Liver (tissue), 9 donors: Measurements from ENCODE around the gene ARHGAP35. TPM values are rescaled to one million over a fixed set of nuclear protein-coding genes. Genes with fewer than 3 reads are reported as not detected.

ENCODE experiments used
- DNase-seq: peaks from one replicate; pipeline ENCODE4 v3.0.0-alpha.2; 2017; ENCODE audit warnings: low spot score
- H3K27ac ChIP-seq, 2 donors: one replicate each; pipeline ENCODE4 v1.7.0; 2013; ENCODE audit warnings: inconsistent platforms in 2 of 2, low read length in 2 of 2, control low read depth in 1 of 2, low read depth in 1 of 2, mild to moderate bottlenecking in 1 of 2
- H3K27me3 ChIP-seq, 4 donors: one replicate each; pipeline versions ENCODE4 v1.6.1 to v1.7.0; 2013; ENCODE audit warnings: low read length in 3 of 4, inconsistent platforms in 1 of 4, mild to moderate bottlenecking in 1 of 4, moderate library complexity in 1 of 4; ENCODE audit not compliant: control insufficient read depth in 4 of 4, insufficient read depth in 4 of 4
- H3K36me3 ChIP-seq, 4 donors: one replicate each; pipeline versions ENCODE4 v1.6.1 to v1.7.0; 2013; ENCODE audit warnings: low read length in 3 of 4, mild to moderate bottlenecking in 3 of 4, low read depth in 1 of 4, moderate library complexity in 1 of 4; ENCODE audit not compliant: control insufficient read depth in 4 of 4, insufficient read depth in 3 of 4
- H3K4me1 ChIP-seq, 4 donors: one replicate each; pipeline versions ENCODE4 v1.6.1 to v1.7.0; 2013; ENCODE audit warnings: low read length in 3 of 4, mild to moderate bottlenecking in 3 of 4, moderate library complexity in 1 of 4; ENCODE audit not compliant: control insufficient read depth in 4 of 4, insufficient read depth in 4 of 4
- H3K4me3 ChIP-seq, 3 donors: one replicate each; pipeline versions ENCODE4 v1.6.1 to v1.7.0; 2013; ENCODE audit warnings: low read length in 3 of 3, control low read depth in 1 of 3, low read depth in 1 of 3, mild to moderate bottlenecking in 1 of 3
- H3K9ac ChIP-seq, 2 donors: one replicate each; pipeline ENCODE4 v1.7.0; 2013; ENCODE audit warnings: low read length in 2 of 2, mild to moderate bottlenecking in 2 of 2, moderate library complexity in 2 of 2, control low read depth in 1 of 2, low read depth in 1 of 2
- H3K9me3 ChIP-seq, 4 donors: one replicate each; pipeline versions ENCODE4 v1.6.1 to v1.7.0; 2013; ENCODE audit warnings: low read length in 3 of 4; ENCODE audit not compliant: control insufficient read depth in 4 of 4
- ATF3 ChIP-seq: IDR thresholded peaks from 2 replicates; pipeline ENCODE4 v1.6.1; 2016; ENCODE audit warnings: antibody characterized with exemption
- FOXA1 ChIP-seq: IDR thresholded peaks from 2 replicates; pipeline ENCODE4 v1.6.1; 2016; ENCODE audit warnings: antibody characterized with exemption
- FOXA2 ChIP-seq: IDR thresholded peaks from 2 replicates; pipeline ENCODE4 v1.6.1; 2016; ENCODE audit warnings: antibody characterized with exemption
- HNF4A ChIP-seq, 2 donors: conservative IDR thresholded peaks; 2 replicates each; pipeline ENCODE4 v1.6.1; 2016; ENCODE audit warnings: antibody characterized with exemption in 2 of 2, mild to moderate bottlenecking in 2 of 2
- HNF4G ChIP-seq: IDR thresholded peaks from 2 replicates; pipeline ENCODE4 v1.6.1; 2016; ENCODE audit warnings: antibody characterized with exemption
- RAD21 ChIP-seq, 2 donors: IDR thresholded peaks; 2 replicates each; pipeline ENCODE4 v1.6.1; 2016; ENCODE audit warnings: antibody characterized with exemption in 2 of 2, mild to moderate bottlenecking in 2 of 2
- RXRA ChIP-seq, 2 donors: IDR thresholded peaks; 2 replicates each; pipeline ENCODE4 v1.6.1; 2017 to 2018; ENCODE audit warnings: antibody characterized with exemption in 2 of 2, mild to moderate bottlenecking in 1 of 2
- SP1 ChIP-seq: IDR thresholded peaks from 2 replicates; pipeline ENCODE4 v1.6.1; 2018; ENCODE audit warnings: antibody characterized with exemption, mild to moderate bottlenecking
- WGBS: extraction: QIAGEN DNeasy Blood & Tissue Kit; methylation state at CpG from one replicate; pipeline ENCODE4 v1.1.7; 2013; 5-methylcytosine and 5-hydroxymethylcytosine counted together
- polyA plus RNA-seq, 2 donors: library from polyadenylated mRNA; stranded (reverse) in 1 of 2; unstranded in 1 of 2; fragments of 200-250 nt in 1 of 2; fragments of >200 nt in 1 of 2; fragmentation: Nextera tagmentation in 1 of 2; extraction: Ambion mirVana in 1 of 2; gene quantifications; one replicate each; pipeline versions ENCODE4 v1.2.1 to v1.2.3, GENCODE V29; 2013 to 2015
- total RNA-seq, 2 donors: library from RNA; depleted of rRNA; stranded (reverse); fragments of >200 nt; gene quantifications; one replicate each; pipeline ENCODE4 v1.2.3, GENCODE V29; 2014
- TF ChIP-seq, protein P1 (sequence below): IDR thresholded peaks from 2 replicates; pipeline ENCODE4 v1.6.1; 2016; ENCODE audit warnings: antibody characterized with exemption, mild to moderate bottlenecking
- TF ChIP-seq, protein P2 (sequence below): IDR thresholded peaks from 2 replicates; pipeline ENCODE4 v1.6.1; 2016; ENCODE audit warnings: antibody characterized with exemption
- TF ChIP-seq, protein P3 (sequence below): IDR thresholded peaks from 2 replicates; pipeline ENCODE4 v1.6.1; 2016; ENCODE audit warnings: antibody characterized with exemption
- donor health status: healthy.
- donor health status: healthy.
- donor health status: healthy.
- donor health status: healthy.
- donor health status: healthy.

ARHGAP35 gene
- total and polyA plus RNA-seq, 4 donors = 15.5 to 49.2 (median 21.7) TPM

DNA sequence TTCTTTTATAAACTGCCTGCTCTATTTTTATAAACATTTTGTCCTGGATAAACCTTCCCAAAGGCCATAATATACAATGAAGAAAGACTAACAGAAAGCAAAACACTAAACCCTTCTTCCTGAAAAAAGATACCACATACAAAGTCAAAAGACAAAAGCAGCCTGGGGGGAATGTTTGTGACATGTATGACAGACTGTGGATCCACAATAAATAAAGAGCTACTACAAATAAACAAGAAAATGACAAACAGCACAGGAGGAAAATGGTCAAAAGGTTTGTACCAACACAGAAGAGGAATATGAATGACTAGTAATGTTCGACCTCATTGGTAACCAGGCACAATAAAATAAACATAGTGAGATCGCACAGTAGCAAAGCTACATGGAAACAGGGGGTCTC is 29.9 kb upstream of the ARHGAP35 start (continued):
- TF ChIP-seq, protein P1, sequence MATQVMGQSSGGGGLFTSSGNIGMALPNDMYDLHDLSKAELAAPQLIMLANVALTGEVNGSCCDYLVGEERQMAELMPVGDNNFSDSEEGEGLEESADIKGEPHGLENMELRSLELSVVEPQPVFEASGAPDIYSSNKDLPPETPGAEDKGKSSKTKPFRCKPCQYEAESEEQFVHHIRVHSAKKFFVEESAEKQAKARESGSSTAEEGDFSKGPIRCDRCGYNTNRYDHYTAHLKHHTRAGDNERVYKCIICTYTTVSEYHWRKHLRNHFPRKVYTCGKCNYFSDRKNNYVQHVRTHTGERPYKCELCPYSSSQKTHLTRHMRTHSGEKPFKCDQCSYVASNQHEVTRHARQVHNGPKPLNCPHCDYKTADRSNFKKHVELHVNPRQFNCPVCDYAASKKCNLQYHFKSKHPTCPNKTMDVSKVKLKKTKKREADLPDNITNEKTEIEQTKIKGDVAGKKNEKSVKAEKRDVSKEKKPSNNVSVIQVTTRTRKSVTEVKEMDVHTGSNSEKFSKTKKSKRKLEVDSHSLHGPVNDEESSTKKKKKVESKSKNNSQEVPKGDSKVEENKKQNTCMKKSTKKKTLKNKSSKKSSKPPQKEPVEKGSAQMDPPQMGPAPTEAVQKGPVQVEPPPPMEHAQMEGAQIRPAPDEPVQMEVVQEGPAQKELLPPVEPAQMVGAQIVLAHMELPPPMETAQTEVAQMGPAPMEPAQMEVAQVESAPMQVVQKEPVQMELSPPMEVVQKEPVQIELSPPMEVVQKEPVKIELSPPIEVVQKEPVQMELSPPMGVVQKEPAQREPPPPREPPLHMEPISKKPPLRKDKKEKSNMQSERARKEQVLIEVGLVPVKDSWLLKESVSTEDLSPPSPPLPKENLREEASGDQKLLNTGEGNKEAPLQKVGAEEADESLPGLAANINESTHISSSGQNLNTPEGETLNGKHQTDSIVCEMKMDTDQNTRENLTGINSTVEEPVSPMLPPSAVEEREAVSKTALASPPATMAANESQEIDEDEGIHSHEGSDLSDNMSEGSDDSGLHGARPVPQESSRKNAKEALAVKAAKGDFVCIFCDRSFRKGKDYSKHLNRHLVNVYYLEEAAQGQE = no peak
- TF ChIP-seq ATF3 (no peak), FOXA1 (no peak)

DNA sequence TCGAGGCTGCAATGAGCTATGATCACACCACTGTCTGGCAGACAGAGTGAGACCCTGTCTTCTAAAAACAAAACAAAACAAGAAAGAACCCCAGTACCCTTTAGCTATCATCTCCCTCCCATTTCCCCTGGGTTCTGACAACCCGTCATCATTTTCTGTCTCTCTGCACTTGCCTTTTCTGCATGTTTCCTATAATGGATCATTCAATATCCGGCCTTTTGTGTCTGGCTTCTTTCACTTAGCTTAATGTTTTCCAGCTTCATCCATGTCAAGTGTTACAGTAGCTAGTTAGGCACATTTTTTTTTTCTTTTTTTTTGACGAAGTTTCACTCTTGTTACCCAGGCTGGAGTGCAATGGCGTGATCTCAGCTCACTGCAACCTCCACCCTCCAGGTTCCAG is 26.7 kb upstream of the ARHGAP35 start:
- peaks cover 0 to 9% (median 3%) of the 10 kb centered on the region in 4 donors for H3K36me3 ChIP-seq
- H3K27me3 ChIP-seq = no peaks in the 10 kb centered on the region
- 81% methylated on average over 5 of the region's 5 CpGs for WGBS
- H3K27ac ChIP-seq = no peak overlapping the region
- no peak overlapping the region for H3K4me3 ChIP-seq
- no peak for DNase-seq
- H3K4me1 ChIP-seq = peaks cover 0 to 10% (median 6%) of the 10 kb centered on the region in 4 donors
- TF ChIP-seq HNF4A (conservative IDR thresholded peaks at IDR 0.05) (no peak), RAD21 (IDR thresholded peaks at IDR 0.05) (no peak), FOXA1 (no peak), FOXA2 (no peak), HNF4G (no peak), ATF3 (no peak), SP1 (no peak), RXRA (IDR thresholded peaks at IDR 0.05) (no peak)
- TF ChIP-seq, protein P2, sequence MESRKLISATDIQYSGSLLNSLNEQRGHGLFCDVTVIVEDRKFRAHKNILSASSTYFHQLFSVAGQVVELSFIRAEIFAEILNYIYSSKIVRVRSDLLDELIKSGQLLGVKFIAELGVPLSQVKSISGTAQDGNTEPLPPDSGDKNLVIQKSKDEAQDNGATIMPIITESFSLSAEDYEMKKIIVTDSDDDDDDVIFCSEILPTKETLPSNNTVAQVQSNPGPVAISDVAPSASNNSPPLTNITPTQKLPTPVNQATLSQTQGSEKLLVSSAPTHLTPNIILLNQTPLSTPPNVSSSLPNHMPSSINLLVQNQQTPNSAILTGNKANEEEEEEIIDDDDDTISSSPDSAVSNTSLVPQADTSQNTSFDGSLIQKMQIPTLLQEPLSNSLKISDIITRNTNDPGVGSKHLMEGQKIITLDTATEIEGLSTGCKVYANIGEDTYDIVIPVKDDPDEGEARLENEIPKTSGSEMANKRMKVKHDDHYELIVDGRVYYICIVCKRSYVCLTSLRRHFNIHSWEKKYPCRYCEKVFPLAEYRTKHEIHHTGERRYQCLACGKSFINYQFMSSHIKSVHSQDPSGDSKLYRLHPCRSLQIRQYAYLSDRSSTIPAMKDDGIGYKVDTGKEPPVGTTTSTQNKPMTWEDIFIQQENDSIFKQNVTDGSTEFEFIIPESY = no peak
- TF ChIP-seq, protein P1 = no peak
- TF ChIP-seq, protein P3, sequence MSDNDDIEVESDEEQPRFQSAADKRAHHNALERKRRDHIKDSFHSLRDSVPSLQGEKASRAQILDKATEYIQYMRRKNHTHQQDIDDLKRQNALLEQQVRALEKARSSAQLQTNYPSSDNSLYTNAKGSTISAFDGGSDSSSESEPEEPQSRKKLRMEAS = no peak
- H3K9me3 ChIP-seq = no peaks in the 10 kb centered on the region
- H3K9ac ChIP-seq = no peak overlapping the region
